Lower lobe of right lung (tissue), 2 donors: ENCODE data around the gene SLC9C2. TPM values are rescaled to one million over a fixed set of nuclear protein-coding genes. Genes with fewer than 3 reads are reported as not detected.
A peak's percentile ranks its signal among the peaks of the same experiment; 100 is the strongest.

Source experiments
- ATAC-seq, 2 donors: fragments of 200-7000 bp; cut with Tn5 transposase; one replicate each; pipeline ENCODE4 v1.9.1; 2020 to 2022; ENCODE audit warnings: mild to moderate bottlenecking in 2 of 2, moderate library complexity in 2 of 2
- DNase-seq: peaks from one replicate; pipeline ENCODE4 v3.0.0-alpha.2; 2020
- H3K27ac ChIP-seq: fragments of 200-600 bp; one replicate; pipeline ENCODE4 v1.8.0; 2022
- H3K27me3 ChIP-seq: fragments of 200-600 bp; one replicate; pipeline ENCODE4 v1.8.0; 2022; ENCODE audit warnings: low read depth
- H3K36me3 ChIP-seq: fragments of 200-600 bp; one replicate; pipeline ENCODE4 v1.8.0; 2022; ENCODE audit warnings: mild to moderate bottlenecking
- H3K4me1 ChIP-seq: fragments of 200-600 bp; one replicate; pipeline ENCODE4 v1.8.0; 2022
- H3K4me3 ChIP-seq: fragments of 200-600 bp; one replicate; pipeline ENCODE4 v1.8.0; 2022; ENCODE audit warnings: mild to moderate bottlenecking
- H3K9me3 ChIP-seq: fragments of 200-600 bp; one replicate; pipeline ENCODE4 v1.8.0; 2022
- intact Hi-C: fragments of 100-400 bp; cut with DNase I; formaldehyde crosslinking; loops from one replicate; pipeline ENCODE4 v1.11.0; 2022
- total RNA-seq: library from RNA; stranded (reverse); fragmentation: NEBNext Ultra II Directional; extraction: Animal tissue kit (Norgen Biotek cat#: 25700); gene quantifications from one replicate; pipeline ENCODE4 v1.2.1, GENCODE V29; 2021
- TF ChIP-seq, protein P1 (sequence below): fragments of 200-600 bp; IDR thresholded peaks from one replicate; pipeline ENCODE4 v1.8.0; 2022; ENCODE audit warnings: antibody characterized with exemption, mild to moderate bottlenecking
- donor health status: DM: no; HTN: yes; CAD: no; lungs with severe emphysema.

The SLC9C2 gene
- total RNA-seq, 1 donor from 2014 or later: 1.4 TPM

DNA sequence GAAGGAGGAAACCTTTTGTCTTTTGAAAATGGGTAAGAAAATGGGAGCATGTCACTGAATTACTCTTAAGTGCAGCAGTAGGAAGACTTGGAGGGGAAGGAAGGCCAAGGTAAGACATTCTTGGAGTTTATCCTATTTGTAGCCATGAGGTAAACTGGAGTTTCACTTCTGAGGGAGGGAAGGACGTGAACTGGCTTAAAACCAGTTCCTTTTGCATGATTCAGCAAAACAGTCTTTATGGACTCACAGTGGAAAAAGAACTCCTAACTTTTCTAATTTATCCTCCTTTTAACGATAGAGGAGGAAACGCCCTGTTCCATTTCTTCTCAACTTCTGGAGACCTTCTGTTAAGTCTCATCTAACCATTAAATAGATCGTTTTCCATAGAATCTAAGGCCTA lies 123.2 kb downstream of the SLC9C2 start:
- TF ChIP-seq, protein P1, sequence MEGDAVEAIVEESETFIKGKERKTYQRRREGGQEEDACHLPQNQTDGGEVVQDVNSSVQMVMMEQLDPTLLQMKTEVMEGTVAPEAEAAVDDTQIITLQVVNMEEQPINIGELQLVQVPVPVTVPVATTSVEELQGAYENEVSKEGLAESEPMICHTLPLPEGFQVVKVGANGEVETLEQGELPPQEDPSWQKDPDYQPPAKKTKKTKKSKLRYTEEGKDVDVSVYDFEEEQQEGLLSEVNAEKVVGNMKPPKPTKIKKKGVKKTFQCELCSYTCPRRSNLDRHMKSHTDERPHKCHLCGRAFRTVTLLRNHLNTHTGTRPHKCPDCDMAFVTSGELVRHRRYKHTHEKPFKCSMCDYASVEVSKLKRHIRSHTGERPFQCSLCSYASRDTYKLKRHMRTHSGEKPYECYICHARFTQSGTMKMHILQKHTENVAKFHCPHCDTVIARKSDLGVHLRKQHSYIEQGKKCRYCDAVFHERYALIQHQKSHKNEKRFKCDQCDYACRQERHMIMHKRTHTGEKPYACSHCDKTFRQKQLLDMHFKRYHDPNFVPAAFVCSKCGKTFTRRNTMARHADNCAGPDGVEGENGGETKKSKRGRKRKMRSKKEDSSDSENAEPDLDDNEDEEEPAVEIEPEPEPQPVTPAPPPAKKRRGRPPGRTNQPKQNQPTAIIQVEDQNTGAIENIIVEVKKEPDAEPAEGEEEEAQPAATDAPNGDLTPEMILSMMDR: no peak
- Histone ChIP-seq H3K27me3 (no peaks in the 10 kb centered on the region), H3K4me1 (peaks cover 45% of the 10 kb centered on the region), H3K27ac (no peak overlapping the region), H3K9me3 (no peaks in the 10 kb centered on the region), H3K36me3 (peaks cover 43% of the 10 kb centered on the region), H3K4me3 (peak overlapping the region; percentile 25)
- intact Hi-C loops: no loop called here
- DNase-seq: no peak
- no peak for ATAC-seq

DNA sequence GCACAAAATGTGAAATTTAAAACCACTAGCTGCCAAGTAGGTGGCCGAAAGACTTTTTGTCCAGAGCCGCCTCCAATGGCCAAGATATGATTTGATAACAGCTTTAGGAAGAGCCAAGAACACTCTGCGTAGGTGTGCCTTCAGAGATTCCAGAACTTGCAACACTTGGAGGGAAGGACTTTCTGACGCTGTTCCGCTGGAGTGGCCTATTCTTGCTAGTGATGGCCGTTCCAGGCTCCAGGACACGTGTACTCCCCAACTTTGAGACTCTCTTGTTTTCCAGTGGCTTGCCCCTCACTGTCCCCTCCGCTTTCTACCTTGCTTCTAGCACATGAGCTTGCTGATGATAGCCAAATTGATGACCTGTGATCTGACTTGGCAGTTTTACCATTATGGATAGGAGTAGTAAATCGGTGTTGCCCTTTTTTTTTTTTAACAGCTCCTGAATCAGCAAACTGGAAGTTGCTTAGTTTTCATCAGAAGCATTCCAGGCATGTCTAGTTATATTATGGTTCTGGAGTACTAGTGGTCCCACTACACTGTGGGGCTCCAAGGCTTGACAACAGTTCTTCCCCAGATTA lies 124.7 kb downstream of the SLC9C2 start:
- DNase-seq (peak; percentile 71), ATAC-seq (peak; percentile 78 to 82)
- Histone ChIP-seq H3K4me1 (peaks cover 59% of the 10 kb centered on the region), H3K4me3 (peak overlapping the region; percentile 91), H3K36me3 (peaks cover 29% of the 10 kb centered on the region), H3K9me3 (no peaks in the 10 kb centered on the region), H3K27ac (peak overlapping the region; percentile 98), H3K27me3 (no peaks in the 10 kb centered on the region)
- TF ChIP-seq, protein P1: no peak
- intact Hi-C loops: no loop called here

DNA sequence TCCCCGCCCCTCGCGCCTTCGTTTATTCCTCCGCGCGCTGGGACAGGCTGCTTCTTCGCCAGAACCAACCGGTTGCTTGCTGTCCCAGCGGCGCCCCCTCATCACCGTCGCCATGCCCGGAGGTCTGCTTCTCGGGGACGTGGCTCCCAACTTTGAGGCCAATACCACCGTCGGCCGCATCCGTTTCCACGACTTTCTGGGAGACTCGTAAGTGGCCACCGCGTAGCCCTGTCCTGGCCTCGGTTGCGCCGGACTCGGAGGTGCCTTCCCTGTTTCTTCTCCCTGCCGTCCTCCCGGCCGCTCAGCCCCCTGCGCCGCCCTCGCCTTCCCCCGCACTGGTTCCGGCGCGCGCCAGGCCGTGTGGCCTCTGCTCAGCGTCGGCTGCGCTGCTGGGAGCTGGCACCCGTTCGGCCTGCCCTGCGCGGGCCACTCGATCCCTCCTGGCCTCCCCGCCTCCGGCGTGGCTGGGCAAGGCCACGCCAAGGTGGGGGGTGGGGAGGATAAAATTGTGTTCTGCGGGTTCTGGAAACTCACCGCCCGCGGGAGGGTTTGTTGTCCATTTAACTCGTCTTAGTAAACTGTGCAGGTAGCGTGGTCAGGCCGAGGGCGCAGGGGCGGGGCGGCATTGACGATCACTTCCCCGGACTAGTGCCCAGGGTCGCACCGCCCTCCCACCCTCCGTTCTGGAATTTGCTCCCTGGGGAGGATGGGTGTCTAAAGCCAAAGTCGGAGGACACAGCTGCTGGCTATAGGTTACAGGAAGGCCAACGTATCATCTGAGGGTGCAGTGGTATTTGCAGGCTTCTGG lies 125.4 kb downstream of the SLC9C2 start, which contains the start of gene PRDX6:
PRDX6 (plus strand) TSS at position 50 of the 808 bp plus-strand sequence; CDS start at position 113, 63 bp downstream.
- H3K27ac ChIP-seq: peak within 1 kb of the TSS; percentile 98
- peak; percentile 92 for DNase-seq
- no peaks in the 10 kb centered on the region for H3K9me3 ChIP-seq
- peaks cover 22% of the 10 kb centered on the region for H3K36me3 ChIP-seq
- TF ChIP-seq, protein P1: no peak
- H3K4me1 ChIP-seq: peaks cover 59% of the 10 kb centered on the region
- peak; percentile 69 to 70 for ATAC-seq
- intact Hi-C loops: no loop called here
- H3K4me3 ChIP-seq: peak within 1 kb of the TSS; percentile 91
- no peaks in the 10 kb centered on the region for H3K27me3 ChIP-seq

DNA sequence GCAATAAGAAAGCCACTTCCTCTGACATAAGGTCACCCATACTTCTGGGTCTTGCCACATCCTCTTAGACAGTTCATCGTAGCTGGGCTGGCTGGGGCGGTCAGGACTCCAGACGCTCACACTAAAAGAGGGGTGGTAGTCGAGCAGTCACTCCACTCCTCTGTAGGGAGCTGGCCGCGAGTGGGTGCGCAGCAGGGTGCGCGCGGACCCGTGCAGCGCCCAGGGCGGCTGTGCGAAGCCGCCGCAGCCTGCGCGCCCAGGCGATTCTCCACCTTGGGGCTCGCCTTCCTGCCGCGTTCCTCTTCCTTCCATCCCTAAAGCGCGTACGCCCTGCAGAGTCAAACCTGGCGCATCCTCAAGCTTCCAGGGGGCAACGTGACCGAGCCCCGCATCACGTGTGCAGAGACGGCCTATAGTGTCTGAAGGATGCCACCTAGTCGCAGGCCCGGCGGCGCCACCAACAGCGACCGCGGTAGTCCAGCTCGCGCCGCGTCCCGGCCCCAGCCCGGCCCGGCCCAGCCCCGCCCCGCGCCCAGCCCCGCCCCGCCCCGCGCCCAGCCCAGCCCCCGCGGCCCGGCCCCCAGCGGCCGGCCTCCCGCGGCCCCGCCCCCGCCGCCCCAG lies 126.1 kb downstream of the SLC9C2 start:
- H3K27me3 ChIP-seq: no peaks in the 10 kb centered on the region
- H3K4me3 ChIP-seq: peak overlapping the region; percentile 91
- intact Hi-C loops: no loop called here
- H3K9me3 ChIP-seq: no peaks in the 10 kb centered on the region
- DNase-seq (peak; percentile 96), ATAC-seq (peak; percentile 88 to 94)
- peaks cover 59% of the 10 kb centered on the region for H3K4me1 ChIP-seq
- peak overlapping the region; percentile 98 for H3K27ac ChIP-seq
- TF ChIP-seq, protein P1: no peak
- H3K36me3 ChIP-seq: peaks cover 15% of the 10 kb centered on the region

DNA sequence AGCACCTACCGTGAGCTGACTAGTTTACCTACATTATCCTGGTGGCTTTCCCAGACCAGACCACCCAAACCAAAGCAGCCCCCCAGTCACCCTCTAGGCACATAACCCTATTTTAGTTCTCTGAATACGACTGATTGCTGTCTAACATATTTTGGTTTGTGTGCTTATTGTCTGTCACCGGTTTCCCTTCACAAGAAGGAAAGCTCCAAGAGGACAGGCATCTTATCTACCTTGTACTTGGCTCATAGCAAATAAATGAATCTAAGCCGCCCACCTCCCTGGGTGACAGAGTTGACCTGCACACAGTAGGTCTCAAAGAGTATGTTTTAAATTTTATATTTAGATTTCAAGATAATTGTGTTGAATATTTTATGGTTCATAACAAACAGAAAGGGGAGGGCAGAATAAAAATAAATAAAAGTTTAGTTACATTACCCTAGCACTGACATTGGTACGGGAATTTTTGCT lies 126.6 kb downstream of the SLC9C2 start:
- H3K27me3 ChIP-seq: no peaks in the 10 kb centered on the region
- TF ChIP-seq, protein P1: no peak
- H3K9me3 ChIP-seq: no peaks in the 10 kb centered on the region
- ATAC-seq (no peak), DNase-seq (no peak)
- peaks cover 59% of the 10 kb centered on the region for H3K4me1 ChIP-seq
- intact Hi-C loops: no loop called here
- peak overlapping the region; percentile 98 for H3K27ac ChIP-seq
- H3K36me3 ChIP-seq: peaks cover 9% of the 10 kb centered on the region
- peak overlapping the region; percentile 91 for H3K4me3 ChIP-seq
